Right renal cortex interstitium (tissue), 3 donors: Measurements from ENCODE around the gene SYT14. TPM values are rescaled to one million over a fixed set of nuclear protein-coding genes. Genes with fewer than 3 reads are reported as not detected.
"Not testable (repeated sequence)": the region's sequence is repeated elsewhere in the genome, so short reads cannot be mapped to it uniquely, and the experiment has no call there.

Experiments used
- DNase-seq, 3 donors: peaks; one replicate each; pipeline ENCODE4 v3.0.0-alpha.2; 2013; ENCODE audit warnings: low read depth in 3 of 3, low spot score in 2 of 3
- polyA plus RNA-seq, 3 donors: library from polyadenylated mRNA; unstranded; fragments of 120-200 nt; gene quantifications; one replicate each; pipeline ENCODE4 v1.2.1, GENCODE V29; 2013; ENCODE audit not compliant: insufficient read length in 3 of 3

The SYT14 gene
- polyA plus RNA-seq, 3 donors, result 0.20 to 0.33 (median 0.25) TPM

- DNase-seq, result no peak
These were observed 6.9 kb upstream of the SYT14 start for GRCh38 chr1:209931141-209931540.

- no peak for DNase-seq
These were observed 1.9 kb upstream of the SYT14 start for GRCh38 chr1:209936125-209936524.

GRCh38 chr1:209945377-209945776, 7.4 kb downstream of the SYT14 start:
- DNase-seq, result no peak

GRCh38 chr1:209948155-209948554, 10.1 kb downstream of the SYT14 start:
- DNase-seq, result no peak

GRCh38 chr1:209956116-209956515, 18.1 kb downstream of the SYT14 start:
- no peak for DNase-seq

GRCh38 chr1:209959623-209960022, 21.6 kb downstream of the SYT14 start:
- DNase-seq, result no peak

GRCh38 chr1:209960926-209961325, 22.9 kb downstream of the SYT14 start:
- DNase-seq, result no peak

- DNase-seq, result no peak
These were observed 24.4 kb downstream of the SYT14 start for GRCh38 chr1:209962388-209962787.

GRCh38 chr1:209962856-209963255, 24.8 kb downstream of the SYT14 start:
- no peak for DNase-seq

- no peak for DNase-seq
These were observed 28.0 kb downstream of the SYT14 start for GRCh38 chr1:209965996-209966395.

- not testable (repeated sequence) for DNase-seq
These were observed 40.7 kb downstream of the SYT14 start for GRCh38 chr1:209978721-209979120.

- DNase-seq, result no peak
These were observed 45.9 kb downstream of the SYT14 start for GRCh38 chr1:209983953-209984352.

- DNase-seq, result no peak
These were observed 47.0 kb downstream of the SYT14 start for GRCh38 chr1:209985002-209985401.

- DNase-seq, result no peak
These were observed 50.7 kb downstream of the SYT14 start for GRCh38 chr1:209988706-209989105.

- no peak for DNase-seq
These were observed 51.5 kb downstream of the SYT14 start for GRCh38 chr1:209989525-209989924.

GRCh38 chr1:209993061-209993830, 55.2 kb downstream of the SYT14 start:
- DNase-seq, result no peak

- no peak for DNase-seq
These were observed 58.3 kb downstream of the SYT14 start for GRCh38 chr1:209996348-209996747.

GRCh38 chr1:209999005-209999404, 61.0 kb downstream of the SYT14 start:
- DNase-seq, result no peak

GRCh38 chr1:210001751-210002150, 63.7 kb downstream of the SYT14 start:
- DNase-seq, result no peak

- DNase-seq, result no peak
These were observed 65.5 kb downstream of the SYT14 start for GRCh38 chr1:210003501-210003900.

GRCh38 chr1:210010161-210010560, 72.1 kb downstream of the SYT14 start:
- DNase-seq, result no peak

GRCh38 chr1:210021145-210021860, 83.3 kb downstream of the SYT14 start:
- DNase-seq, result no peak
